Measurements from ENCODE around the gene HSP90AB1. TPM values are rescaled to one million over a fixed set of nuclear protein-coding genes. Genes with fewer than 3 reads are reported as not detected.

The HSP90AB1 gene
- total RNA-seq, 8 experiments from 2014 or later = 588 to 1,345 (median 878) TPM

DNA sequence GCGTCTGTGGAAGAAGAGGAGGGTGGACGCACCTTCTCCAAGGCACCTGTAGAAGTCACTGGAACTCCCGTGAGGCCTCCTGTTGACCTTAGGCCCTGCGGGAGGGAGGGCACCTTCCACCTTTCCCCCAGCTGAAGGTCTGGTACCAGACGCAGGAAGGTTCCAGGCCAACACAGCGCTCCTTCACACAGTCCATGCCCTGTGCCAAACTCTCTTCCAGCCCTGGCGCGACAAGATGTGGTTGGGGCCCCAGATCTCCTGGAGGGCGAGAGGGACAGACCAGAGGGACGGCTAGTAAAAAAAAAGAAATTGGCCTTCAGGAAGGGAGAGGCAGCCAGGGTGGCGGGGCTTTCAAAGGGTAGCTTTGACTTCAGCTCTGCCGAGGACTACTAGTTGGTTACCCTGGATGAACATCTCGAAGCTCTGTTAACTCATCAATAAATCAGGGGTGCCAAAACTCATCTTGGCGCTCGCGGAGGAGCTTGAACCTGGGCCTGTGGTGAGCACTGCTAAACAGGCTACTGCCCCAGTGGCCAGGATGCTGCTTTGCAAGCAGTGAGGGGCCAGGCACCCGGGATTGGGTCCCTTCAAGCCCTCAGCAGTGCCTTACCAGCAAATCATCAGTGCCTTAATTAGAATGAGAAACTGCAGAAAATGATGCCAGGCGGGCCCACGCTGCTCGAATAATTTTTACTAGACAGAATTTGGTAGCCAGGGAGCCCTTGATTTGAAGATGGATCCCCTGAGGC is 51.3 kb downstream of the HSP90AB1 start:
- Histone ChIP-seq H3K27ac (no peak overlapping the region), H3K4me1 (replicated peaks in 1 of 2) (peaks cover 7 to 13% of the 10 kb centered on the region in 2 donors), H3K4me3 (peak overlapping the region; percentile 52 to 61 (median 53))
- WGBS, 10 experiments = 27 to 100% (median 57%) methylated on average over 1 to 10 of the region's 20 CpGs; no CpG with 5 or more reads in 2 of the 10 experiments
- in situ Hi-C loops (cut with MboI; ENCODE audit: low pct_unique_long_range_greater_than_20kb in 2 of 9, low sequenced_read_pairs in 9 of 9, unreplicated experiment in 9 of 9) = no loop called here
- ATAC-seq (replicated peaks in 6 of 8) = peak in 7 of 8 experiments; percentile 1 to 19 (median 12)

DNA sequence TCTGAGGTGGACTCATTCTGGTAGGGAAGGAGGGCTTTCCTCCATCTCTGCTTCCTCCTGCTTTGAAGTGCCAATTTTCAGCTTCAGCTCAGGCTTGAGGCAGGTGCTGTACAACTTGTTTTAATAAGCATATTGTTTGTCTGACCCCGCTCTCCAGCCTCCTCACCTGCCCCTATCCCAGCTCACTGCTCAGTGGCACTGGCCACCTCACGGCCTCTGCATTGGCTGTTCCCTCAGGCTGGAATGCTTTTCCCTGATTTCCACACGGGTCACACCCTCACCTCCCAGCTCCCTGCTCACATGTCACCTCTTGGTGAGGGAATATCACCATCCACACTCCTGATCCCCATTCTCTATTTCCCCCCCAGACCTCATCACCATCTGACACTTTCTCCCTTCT is 52.0 kb downstream of the HSP90AB1 start:
- H3K4me3 ChIP-seq = no peak overlapping the region
- H3K27ac ChIP-seq = no peak overlapping the region
- peaks cover 7 to 13% of the 10 kb centered on the region in 2 donors for H3K4me1 ChIP-seq (replicated peaks in 1 of 2)
- 0 to 93% (median 43%) methylated on average over 1 to 2 of the region's 3 CpGs; no CpG with 5 or more reads in 6 of the 10 experiments for WGBS, 10 experiments
- no peak for ATAC-seq (replicated peaks in 6 of 8)
- in situ Hi-C loops (cut with MboI; ENCODE audit: low pct_unique_long_range_greater_than_20kb in 2 of 9, low sequenced_read_pairs in 9 of 9, unreplicated experiment in 9 of 9) = no loop called here

DNA sequence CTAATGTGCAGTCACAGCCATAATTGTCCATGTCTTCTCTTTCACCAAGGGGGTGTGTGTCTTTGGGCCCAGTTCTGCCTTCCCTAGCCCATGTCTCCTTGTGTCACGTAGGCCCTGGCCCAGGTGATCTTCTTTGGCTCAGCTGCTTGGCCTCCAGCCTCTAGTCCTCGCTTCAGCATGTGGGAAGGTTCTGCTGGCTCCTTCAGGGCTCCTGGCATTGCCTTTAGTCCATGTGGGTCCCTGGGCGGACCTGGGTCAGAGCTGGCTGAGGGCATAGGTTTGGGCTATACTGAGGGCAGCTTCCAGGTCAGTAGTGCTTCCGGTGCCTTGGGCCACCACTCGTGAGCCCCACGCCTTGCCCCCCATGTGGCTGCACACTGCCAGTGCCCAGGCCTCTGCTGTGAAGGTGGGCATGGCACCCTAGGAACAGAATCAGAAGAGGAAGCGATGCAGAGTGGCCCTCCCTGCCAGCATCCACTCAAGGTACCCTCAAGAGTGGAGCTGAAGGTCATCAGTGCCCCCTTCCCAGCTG is 53.5 kb downstream of the HSP90AB1 start:
- in situ Hi-C loops (cut with MboI; ENCODE audit: low pct_unique_long_range_greater_than_20kb in 2 of 9, low sequenced_read_pairs in 9 of 9, unreplicated experiment in 9 of 9) = no loop called here
- Histone ChIP-seq H3K4me3 (no peak overlapping the region), H3K27ac (no peak overlapping the region), H3K4me1 (replicated peaks in 1 of 2) (peaks cover 7 to 18% of the 10 kb centered on the region in 2 donors)
- no peak for ATAC-seq (replicated peaks in 6 of 8)
- WGBS, 10 experiments = 0 to 88% (median 83%) methylated on average over 1 to 6 of the region's 7 CpGs; no CpG with 5 or more reads in 6 of the 10 experiments

DNA sequence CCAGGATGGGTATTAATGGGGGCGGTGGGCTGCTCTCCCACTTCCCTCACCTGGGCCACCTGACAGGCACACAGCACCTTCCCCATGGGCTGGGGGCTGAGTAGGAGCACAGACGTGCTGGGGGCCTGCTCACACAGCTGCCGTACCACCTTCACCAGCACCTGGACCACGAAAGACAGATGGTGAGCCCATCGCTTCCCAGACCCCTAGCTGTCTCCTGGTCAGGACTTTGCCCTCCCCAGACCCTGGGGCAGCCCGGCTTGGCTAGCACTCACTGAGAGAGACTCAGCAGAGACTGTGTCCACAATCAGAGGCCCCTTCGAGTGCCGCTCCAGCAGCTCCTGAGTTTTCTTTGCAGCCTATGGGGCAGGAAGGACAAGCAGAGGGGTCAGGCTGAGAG is 54.2 kb downstream of the HSP90AB1 start:
- no peak for ATAC-seq (replicated peaks in 6 of 8)
- Histone ChIP-seq H3K27ac (no peak overlapping the region), H3K4me1 (replicated peaks in 1 of 2) (peaks cover 7 to 23% of the 10 kb centered on the region in 2 donors), H3K4me3 (no peak overlapping the region)
- 90 to 100% (median 100%) methylated on average over 1 to 5 of the region's 8 CpGs; no CpG with 5 or more reads in 5 of the 10 experiments for WGBS, 10 experiments
- in situ Hi-C loops (cut with MboI; ENCODE audit: low pct_unique_long_range_greater_than_20kb in 2 of 9, low sequenced_read_pairs in 9 of 9, unreplicated experiment in 9 of 9) = no loop called here

DNA sequence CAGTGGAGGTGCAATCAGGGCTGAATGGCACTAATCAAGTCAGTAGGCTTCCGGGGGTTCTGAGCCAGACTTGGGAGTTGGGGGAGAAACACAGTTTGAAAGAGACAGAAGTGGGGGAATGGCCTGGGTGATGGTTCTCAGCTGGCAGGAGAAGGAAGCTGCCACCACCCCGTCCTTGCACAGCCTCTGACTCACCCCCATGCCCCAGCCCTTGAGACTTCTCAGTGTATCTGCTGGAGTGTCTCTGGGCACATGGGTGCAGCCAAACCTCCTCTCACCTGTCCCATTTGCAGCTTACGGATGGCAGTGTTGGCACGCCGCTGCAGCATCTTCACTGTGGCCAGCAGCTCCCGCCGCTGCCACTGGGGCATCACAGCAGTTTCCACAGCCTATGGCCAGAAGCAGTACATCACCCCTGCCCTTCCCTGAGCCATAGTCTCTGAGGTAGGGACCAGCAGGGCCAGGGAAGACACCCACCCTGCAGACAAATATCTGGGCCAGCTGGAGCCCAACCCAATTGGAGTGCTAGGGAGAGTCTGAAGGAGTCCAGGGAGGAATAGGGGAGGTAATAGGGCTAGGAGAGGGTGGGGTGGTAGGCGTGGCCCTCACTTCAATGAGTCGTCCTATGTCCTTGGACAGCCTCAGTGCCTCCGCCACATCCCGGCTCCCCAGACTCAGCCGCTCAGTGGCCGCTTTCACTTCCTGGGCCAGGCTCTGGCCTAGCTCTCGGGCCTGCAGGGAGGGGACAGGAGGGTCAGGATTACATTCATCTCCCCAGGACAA is 55.1 kb downstream of the HSP90AB1 start:
- no peak overlapping the region for H3K4me3 ChIP-seq
- WGBS, 10 experiments = 0 to 100% (median 95%) methylated on average over 1 to 11 of the region's 14 CpGs; no CpG with 5 or more reads in 4 of the 10 experiments
- peak in 1 of 8 experiments; percentile 24 for ATAC-seq (replicated peaks in 6 of 8)
- H3K4me1 ChIP-seq (replicated peaks in 1 of 2) = peaks cover 5 to 17% of the 10 kb centered on the region in 2 donors
- in situ Hi-C loops (cut with MboI; ENCODE audit: low pct_unique_long_range_greater_than_20kb in 2 of 9, low sequenced_read_pairs in 9 of 9, unreplicated experiment in 9 of 9) = no loop called here
- no peak overlapping the region for H3K27ac ChIP-seq

DNA sequence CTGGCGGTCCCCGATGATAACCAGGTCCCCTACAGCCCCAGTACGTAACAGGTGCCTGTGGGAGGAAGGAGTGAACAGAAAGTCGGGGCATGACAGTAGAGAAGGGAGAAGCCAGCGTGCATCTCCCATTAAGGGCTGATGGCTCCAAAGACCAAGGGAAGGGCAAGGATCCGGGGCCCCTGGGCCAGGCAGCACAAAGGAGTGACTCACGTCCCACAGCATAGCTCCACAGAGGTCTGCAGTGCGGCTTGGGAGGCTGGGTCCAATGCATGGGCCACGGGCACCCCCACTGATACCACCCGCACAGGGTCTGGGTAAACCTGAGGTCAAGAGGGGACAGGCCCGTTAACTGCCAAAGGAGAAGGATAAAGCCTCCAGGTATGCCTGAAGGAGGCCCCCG is 56.0 kb downstream of the HSP90AB1 start:
- Histone ChIP-seq H3K27ac (no peak overlapping the region), H3K4me1 (replicated peaks in 1 of 2) (peaks cover 5 to 15% of the 10 kb centered on the region in 2 donors), H3K4me3 (no peak overlapping the region)
- no peak for ATAC-seq (replicated peaks in 6 of 8)
- in situ Hi-C loops (cut with MboI; ENCODE audit: low pct_unique_long_range_greater_than_20kb in 2 of 9, low sequenced_read_pairs in 9 of 9, unreplicated experiment in 9 of 9) = no loop called here
- WGBS, 10 experiments = 80 to 97% (median 92%) methylated on average over 1 to 7 of the region's 12 CpGs; no CpG with 5 or more reads in 4 of the 10 experiments

Other genes starting within 250 kb of the HSP90AB1 start
- 10 to 100 TPM; 34.3 to 82.4 (median 56.0) TPM for gene MRPL14, start 119.6 kb upstream of the HSP90AB1 start, total RNA-seq
- 10 to 100 TPM; 29.1 to 51.4 (median 38.5) TPM for gene TMEM63B, start 119.5 kb upstream of the HSP90AB1 start, total RNA-seq
- gene CAPN11, start 88.3 kb upstream of the HSP90AB1 start, total RNA-seq = under 1 TPM in 3 of 8 experiments, not detected in 5; 0.13 to 0.71 (median 0.20) TPM
- under 1 TPM in 2 of 8 experiments, not detected in 6; 0.27 to 0.38 TPM for gene MYMX, start 30.2 kb upstream of the HSP90AB1 start, total RNA-seq
- gene SLC29A1, start 23.5 kb upstream of the HSP90AB1 start, total RNA-seq = 10 to 100 TPM in 7 of 8 experiments, 1 to 10 TPM in 1; 3.8 to 58.8 (median 24.4) TPM
- gene SLC35B2, start 10.4 kb downstream of the HSP90AB1 start, total RNA-seq = 10 to 100 TPM; 14.4 to 53.7 (median 41.0) TPM
- gene NFKBIE, start 18.4 kb downstream of the HSP90AB1 start, total RNA-seq = 10 to 100 TPM in 1 of 8 experiments, 1 to 10 TPM in 7; 5.0 to 10.6 (median 8.0) TPM
- 10 to 100 TPM in 5 of 8 experiments, 1 to 10 TPM in 1, under 1 TPM in 2; 0.41 to 21.4 (median 14.3) TPM for gene TMEM151B, start 23.3 kb downstream of the HSP90AB1 start, total RNA-seq
- gene AARS2, start 66.2 kb downstream of the HSP90AB1 start, total RNA-seq = 10 to 100 TPM in 6 of 8 experiments, 1 to 10 TPM in 2; 6.5 to 19.5 (median 11.5) TPM
- gene SPATS1, start 95.5 kb downstream of the HSP90AB1 start, total RNA-seq = not detected
- gene CDC5L, start 140.6 kb downstream of the HSP90AB1 start, total RNA-seq = 10 to 100 TPM; 15.4 to 39.9 (median 27.6) TPM